ENCODE data around the gene SLC5A5.

Gene SLC5A5

GRCh38 chr19:17871878-17872250 is at the start of gene SLC5A5:
Gene SLC5A5 (plus strand): TSS chr19:17871945. CDS start chr19:17872320, 375 bp downstream.
- FAIRE-seq: no peak

- no peak for FAIRE-seq
Observed at GRCh38 chr19:17824339-17824738, 47.4 kb upstream of the SLC5A5 start.

GRCh38 chr19:17826508-17827056 is 45.2 kb upstream of the SLC5A5 start:
- no peak for FAIRE-seq

GRCh38 chr19:17829855-17830566 is 41.7 kb upstream of the SLC5A5 start:
- no peak for FAIRE-seq

- no peak for FAIRE-seq
Observed at GRCh38 chr19:17830567-17831418, 41.0 kb upstream of the SLC5A5 start.

GRCh38 chr19:17831419-17831888 is 40.3 kb upstream of the SLC5A5 start:
- no peak for FAIRE-seq

- no peak for FAIRE-seq
Observed at GRCh38 chr19:17832443-17833208, 39.1 kb upstream of the SLC5A5 start.

- no peak for FAIRE-seq
Observed at GRCh38 chr19:17834350-17835181, 37.2 kb upstream of the SLC5A5 start.

GRCh38 chr19:17835182-17836006 is 36.4 kb upstream of the SLC5A5 start:
- FAIRE-seq: no peak

GRCh38 chr19:17836530-17836929 is 35.2 kb upstream of the SLC5A5 start:
- FAIRE-seq: no peak

- no peak for FAIRE-seq
Observed at GRCh38 chr19:17837972-17838371, 33.8 kb upstream of the SLC5A5 start.

GRCh38 chr19:17840019-17840418 is 31.7 kb upstream of the SLC5A5 start:
- no peak for FAIRE-seq

- FAIRE-seq: no peak
Observed at GRCh38 chr19:17841371-17841809, 30.4 kb upstream of the SLC5A5 start.

GRCh38 chr19:17841810-17842662 is 29.7 kb upstream of the SLC5A5 start:
- no peak for FAIRE-seq

GRCh38 chr19:17842663-17843291 is 29.0 kb upstream of the SLC5A5 start:
- FAIRE-seq: no peak

- no peak for FAIRE-seq
Observed at GRCh38 chr19:17843292-17843827, 28.4 kb upstream of the SLC5A5 start.

- FAIRE-seq: no peak
Observed at GRCh38 chr19:17843908-17844490, 27.7 kb upstream of the SLC5A5 start.

GRCh38 chr19:17846146-17846545 is 25.6 kb upstream of the SLC5A5 start:
- FAIRE-seq: no peak
